GM08714 (cell line): ENCODE measurements around the gene NYAP1.
"Not testable (repeated sequence)": the region's sequence is repeated elsewhere in the genome, so short reads cannot be mapped to it uniquely, and the experiment has no call there.

Experiments used
- H3K4me3 ChIP-seq: fragments of 200-500 bp; sonication (Bioruptor generic); 2 replicates; pipeline ENCODE4 v1.5.1; 2014; ENCODE audit warnings: mild to moderate bottlenecking, low read length, inconsistent platforms
- ZNF274 ChIP-seq: IDR thresholded peaks from 2 replicates; pipeline ENCODE4 v1.6.1; 2012; ENCODE audit warnings: mild to moderate bottlenecking, low read depth, low read length

NYAP1 gene

DNA sequence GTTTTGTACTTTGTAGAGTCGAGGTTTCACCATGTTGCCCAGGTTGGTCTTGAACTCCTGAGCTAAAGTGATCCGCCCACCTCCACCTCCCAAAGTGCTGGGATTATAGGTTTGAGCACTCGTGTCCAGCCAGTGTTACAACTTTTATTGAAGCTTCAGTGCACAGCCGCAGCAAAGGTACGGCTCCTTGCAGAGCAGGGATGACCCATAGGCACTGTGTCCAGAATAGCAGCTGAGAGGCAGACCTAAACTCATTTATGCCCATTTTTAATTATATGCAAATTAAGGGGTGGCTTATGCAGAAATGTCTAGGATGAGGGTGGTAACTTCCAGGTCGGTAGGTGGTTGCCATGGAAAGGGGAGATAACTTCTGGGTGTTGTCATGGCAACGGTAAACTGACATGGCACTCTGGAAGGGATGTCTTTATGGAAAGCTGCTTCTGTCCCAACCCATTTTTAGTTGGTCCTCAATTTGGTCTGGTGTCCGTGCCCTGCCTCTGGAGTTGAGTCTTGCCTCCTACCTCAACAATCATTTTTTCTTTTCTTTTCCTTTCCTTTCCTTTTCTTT lies 22.7 kb downstream of the NYAP1 start:
- TF ChIP-seq ZNF274 = no peak
- no peak overlapping the region for H3K4me3 ChIP-seq

DNA sequence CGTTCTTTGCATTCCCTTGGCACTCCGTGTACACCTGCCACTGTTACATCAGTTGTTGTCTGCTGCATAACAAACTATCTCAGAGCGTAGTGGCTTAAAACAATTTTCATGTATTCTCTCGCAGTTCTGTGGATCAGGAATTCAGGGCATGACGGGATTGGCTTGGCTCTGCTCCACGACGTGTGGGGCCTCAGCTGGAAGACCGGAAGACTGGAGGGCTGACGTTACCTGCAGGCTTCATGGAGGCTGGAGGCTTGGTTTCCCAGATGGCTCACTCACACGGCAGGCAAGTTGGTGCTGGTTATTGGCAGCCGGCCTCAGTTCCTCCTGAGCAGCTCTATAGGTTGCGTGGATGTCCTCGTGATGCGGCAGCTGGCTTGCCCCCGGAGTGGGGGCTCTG lies 25.5 kb downstream of the NYAP1 start:
- TF ChIP-seq ZNF274 = no peak
- H3K4me3 ChIP-seq = no peak overlapping the region

DNA sequence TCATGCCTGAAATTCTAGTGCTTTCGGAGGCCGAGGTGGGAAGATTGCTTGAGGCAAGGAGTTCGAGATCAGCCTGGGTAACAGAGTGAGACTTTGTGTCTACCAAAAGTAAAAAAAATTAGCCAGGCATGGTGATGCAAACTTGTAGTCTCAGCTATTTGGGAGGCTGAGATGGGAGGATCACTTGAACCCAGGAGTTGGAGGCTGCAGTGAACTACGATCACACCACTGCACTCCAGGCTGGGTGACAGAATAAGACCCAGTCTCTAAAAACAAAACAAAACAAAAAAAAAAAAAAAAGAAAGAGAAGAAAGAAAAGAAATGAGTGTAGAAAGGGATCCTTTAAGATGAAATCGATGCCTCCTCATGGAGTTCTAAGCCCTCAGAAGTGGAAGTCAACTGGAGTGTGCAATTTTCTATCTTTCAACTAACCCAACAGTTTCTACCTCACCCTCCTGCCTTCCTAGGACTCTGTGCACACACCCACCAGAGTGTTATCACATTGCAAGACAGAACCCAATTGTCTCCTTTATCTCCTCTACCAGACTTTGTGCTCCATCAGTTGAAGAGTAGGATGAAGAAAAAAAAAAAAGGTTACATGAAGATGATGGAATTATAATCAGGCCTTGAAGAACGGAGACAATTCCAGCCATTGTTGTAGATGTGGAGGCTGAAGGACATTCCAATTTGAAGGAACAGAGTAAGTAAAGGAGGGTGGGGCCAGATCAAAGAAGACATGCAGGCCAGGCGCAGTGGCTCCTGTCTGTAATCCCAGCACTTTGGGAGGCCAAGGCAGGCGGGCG lies 26.9 kb downstream of the NYAP1 start:
- no peak for TF ChIP-seq ZNF274
- H3K4me3 ChIP-seq = no peak overlapping the region

DNA sequence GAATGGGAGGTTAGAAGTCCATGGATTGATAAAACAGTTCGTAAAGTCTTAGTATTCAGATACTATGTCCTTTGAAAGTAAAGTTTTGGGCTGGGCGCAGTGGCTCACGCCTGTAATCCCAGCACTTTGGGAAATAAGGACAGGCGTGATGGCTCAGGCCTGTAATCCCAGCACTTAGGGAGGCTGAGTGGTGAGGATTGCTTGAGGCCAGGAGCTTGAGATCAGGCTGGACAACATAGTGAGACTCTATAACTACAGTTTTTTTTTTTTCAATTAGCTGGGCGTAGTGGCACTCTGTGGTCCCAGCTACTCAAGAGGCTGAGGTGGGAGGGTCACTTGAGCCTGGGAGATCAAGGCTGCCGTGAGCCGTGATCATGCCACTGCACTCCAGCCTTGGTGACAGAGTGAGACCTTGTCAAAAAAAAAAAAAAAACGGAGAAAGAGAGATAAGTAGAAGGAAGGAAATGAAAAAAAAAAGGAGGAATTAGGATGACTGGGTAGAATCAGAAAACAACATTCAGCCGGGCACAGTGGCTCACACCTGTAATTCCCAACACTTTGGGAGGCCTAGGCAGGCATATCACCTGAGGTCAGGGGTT lies 29.6 kb downstream of the NYAP1 start:
- no peak for TF ChIP-seq ZNF274
- no peak overlapping the region for H3K4me3 ChIP-seq

DNA sequence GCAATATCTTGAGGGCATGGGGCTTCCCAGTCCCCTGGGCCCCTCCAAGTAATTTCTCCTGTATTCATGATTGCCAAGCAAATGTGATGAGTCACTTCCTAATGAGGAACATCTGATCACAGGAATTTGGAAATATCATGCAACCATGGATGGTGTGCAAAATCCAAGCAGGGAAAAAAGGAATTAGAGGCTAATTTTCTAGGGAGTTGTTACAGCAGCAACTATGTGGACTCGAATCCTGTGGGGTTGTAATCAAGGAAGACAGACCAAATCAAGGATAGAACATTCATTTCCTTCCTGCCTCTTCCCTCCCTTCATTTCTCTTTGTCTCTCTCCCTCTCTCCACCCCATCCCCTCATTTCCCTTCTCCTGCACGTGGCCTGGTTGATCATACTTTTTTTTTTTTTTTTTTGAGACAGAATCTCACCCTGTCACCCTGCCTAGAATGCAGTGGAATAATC lies 31.4 kb downstream of the NYAP1 start:
- TF ChIP-seq ZNF274 = no peak
- H3K4me3 ChIP-seq = no peak overlapping the region

DNA sequence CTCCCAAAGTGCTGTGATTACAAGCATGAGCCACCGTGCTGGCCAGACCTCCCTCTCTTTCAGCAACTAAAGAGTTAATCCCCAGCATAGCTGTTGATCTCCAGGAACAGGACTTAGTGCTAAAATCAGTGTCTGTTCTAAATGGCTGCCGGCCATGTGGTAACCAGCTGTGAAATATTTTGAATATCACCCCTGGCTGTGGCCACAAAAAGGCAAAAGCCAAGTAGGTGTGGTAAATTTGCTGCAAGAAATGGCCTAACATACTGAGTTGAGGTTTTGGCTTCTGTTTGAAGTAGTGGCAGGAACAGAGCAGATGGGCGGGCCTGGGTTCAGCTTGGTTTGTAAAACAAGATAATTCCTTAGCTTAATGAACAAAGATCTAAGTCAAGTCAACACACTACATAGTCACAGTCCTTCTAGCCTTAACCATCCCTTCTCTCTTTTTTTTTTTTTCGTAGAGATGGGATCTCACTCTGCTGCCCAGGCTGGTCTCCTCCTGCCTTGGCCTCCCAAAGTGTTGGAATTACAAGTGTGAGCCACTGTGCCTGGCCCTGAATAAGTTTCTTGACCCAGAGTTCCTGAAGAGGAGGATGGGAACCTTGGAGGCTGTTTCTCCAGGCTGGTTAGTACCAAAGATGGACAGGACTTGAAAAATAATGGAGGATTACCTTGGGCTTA lies 32.5 kb downstream of the NYAP1 start:
- no peak for TF ChIP-seq ZNF274
- no peak overlapping the region for H3K4me3 ChIP-seq

DNA sequence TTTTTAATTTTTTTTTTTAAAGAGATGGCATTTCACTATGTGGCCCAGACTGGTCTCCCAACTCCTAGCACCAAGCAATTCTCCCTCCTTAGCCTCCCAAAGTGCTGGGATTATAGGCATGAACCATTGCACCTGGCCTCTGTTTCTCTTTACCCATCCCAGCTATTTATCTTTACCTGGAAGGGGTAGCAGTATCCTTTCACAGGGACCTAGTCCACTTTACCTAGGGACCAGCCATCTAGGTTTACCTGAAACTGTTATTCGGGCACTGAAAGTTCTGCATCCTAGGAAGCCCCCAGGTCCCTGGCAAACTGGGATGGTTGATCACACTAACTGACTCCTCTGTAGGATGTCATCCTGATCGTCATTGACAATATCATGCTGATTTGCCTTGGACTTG lies 33.6 kb downstream of the NYAP1 start:
- H3K4me3 ChIP-seq = no peak overlapping the region

DNA sequence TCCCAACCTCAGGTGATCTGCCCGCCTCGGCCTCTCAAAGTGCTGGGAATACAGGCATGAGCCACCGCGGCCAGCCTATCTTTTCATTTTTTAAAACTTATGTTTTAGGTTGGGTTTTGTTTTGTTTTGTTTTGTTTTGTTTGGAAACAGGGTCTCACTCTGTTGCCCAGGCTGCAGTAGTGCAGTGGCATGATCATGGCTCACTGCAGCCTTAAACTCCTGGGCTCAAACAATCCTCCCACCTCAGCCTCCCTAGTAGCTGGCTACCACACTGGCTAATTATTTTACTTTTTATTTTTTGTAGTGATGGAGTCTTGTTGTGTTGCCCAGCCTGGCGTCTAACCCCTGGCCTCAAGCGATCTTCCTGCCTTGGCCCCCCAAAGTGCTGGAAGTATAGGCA lies 35.9 kb downstream of the NYAP1 start:
- H3K4me3 ChIP-seq = no peak overlapping the region
- TF ChIP-seq ZNF274 = no peak

More for the DNA sequence above, 33.6 kb downstream of the NYAP1 start:
- no peak for TF ChIP-seq ZNF274

DNA sequence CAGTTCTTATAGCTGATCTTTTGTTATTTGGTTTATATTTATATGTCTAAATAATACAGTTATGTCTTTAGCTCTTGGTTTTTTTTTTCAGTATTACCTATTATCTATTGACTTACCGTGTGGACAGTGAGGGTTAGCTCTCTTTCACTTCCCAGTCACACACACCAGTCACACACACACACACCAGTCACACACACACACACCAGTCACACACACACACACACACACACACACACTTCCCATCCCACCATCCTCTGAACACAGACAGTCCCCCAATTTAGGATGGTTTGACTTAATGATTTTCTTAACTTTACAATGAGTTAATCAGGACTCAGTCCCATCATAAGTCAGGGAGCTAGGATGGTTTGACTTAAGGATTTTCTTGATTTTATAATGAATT lies 36.4 kb downstream of the NYAP1 start:
- no peak overlapping the region for H3K4me3 ChIP-seq
- no peak for TF ChIP-seq ZNF274

DNA sequence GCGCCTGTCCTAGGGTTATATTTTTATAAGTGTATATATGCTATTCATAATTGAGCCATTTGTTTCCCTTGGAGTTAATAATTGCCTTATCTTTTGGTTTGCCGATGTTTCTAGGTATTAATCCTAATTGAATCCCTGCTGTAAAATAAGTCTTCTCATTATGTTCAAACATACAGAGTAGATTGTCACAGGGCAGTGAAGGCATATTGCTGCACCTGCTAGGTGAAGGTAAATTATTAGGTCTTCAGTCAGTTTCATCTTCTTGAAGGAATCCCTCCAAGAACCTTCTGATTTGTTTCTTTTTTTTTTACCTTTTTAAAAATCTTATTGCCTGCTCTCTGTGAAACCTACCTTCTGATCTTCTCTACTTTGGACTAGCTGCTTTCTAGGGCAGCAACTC lies 37.3 kb downstream of the NYAP1 start:
- no peak for TF ChIP-seq ZNF274

DNA sequence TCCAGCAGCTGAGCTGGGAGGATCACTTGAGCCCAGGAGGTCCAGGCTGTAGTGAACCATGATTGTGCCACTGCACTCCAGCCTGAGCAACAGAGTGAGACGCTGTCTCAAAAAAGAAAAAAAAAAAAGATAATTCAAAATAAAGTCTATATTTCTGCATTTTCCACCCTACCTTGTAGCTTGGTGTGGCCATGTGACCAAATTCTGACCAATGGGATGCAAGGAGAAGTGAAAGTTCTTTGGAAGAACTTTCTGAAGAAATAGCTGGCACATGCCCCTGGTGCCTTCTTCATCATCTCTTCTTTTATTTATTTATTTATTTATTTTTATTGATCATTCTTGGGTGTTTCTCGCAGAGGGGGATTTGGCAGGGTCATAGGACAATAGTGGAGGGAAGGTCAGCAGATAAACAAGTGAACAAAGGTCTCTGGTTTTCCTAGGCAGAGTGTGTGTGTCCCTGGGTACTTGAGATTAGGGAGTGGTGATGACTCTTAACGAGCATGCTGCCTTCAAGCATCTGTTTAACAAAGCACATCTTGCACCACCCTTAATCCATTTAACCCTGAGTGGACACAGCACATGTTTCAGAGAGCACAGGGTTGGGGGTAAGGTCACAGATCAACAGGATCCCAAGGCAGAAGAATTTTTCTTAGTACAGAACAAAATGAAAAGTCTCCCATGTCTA lies 38.3 kb downstream of the NYAP1 start:
- H3K4me3 ChIP-seq = not testable (repeated sequence)

More for the DNA sequence above, 37.3 kb downstream of the NYAP1 start:
- no peak overlapping the region for H3K4me3 ChIP-seq

DNA sequence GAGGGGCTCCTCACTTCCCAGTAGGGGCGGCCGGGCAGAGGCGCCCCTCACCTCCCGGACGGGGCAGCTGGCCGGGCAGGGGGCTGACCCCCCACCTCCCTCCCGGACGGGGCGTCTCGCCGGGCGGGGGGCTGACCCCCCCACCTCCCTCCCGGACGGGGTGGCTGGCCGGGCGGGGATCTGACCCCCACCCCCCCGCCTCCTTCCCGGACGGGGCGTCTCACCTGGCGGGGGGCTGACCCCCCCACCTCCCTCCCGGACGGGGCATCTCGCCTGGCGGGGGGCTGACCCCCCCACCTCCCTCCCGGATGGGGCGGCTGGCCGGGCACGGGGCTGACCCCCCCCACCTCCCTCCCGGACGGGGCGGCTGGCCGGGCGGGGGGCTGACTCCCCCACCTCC lies 39.5 kb downstream of the NYAP1 start:
- not testable (repeated sequence) for H3K4me3 ChIP-seq

DNA sequence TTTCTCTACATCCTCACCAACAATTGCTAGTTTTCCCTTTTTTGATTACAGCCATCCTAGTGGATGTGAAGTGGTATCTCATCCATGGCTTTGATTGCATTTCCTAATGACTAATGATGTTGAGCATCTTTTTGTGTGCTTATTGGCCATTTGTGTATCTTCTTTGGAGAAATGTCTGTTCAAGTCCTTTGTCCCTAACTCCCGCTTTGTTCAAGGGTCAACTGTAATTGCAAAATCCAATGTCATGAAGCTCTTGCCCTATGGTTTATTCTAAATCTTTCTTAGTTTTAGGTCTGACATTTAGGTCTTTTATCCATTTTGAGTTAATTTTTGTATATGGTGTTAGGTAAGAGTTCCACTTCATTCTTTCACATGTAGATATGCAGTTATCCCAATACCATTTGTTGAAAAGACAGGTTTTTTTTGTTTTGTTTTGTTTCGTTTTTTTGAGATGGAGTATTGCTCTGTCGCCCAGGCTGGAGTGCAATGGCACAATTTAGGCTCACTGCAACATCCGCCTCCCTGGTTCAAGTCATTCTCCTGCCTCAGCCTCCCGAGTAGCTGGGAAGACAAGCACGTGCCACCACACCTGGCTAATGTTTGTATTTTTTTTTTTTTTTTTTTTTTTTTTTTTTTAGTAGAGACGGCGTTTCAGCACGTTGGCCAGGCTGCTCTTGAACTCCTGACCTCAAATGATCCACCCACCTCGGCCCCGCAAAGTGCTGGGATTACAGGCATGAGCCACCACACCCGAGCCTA lies 44.6 kb downstream of the NYAP1 start:
- not testable (repeated sequence) for H3K4me3 ChIP-seq
